Osteoblast (primary cell): Measurements from ENCODE around the gene RIN1. TPM values are rescaled to one million over a fixed set of nuclear protein-coding genes. Genes with fewer than 3 reads are reported as not detected.
A peak's percentile ranks its signal among the peaks of the same experiment; 100 is the strongest.

Experiments
- DNase-seq: peaks from one replicate; pipeline ENCODE4 v3.0.0; 2011; ENCODE audit warnings: low spot score, mixed read lengths; ENCODE audit not compliant: insufficient read length; ENCODE audit errors: missing footprints
- H2AFZ ChIP-seq: 2 replicates; pipeline ENCODE4 v1.6.0; 2011; ENCODE audit warnings: mild to moderate bottlenecking, low read length
- H3K27ac ChIP-seq: 2 replicates; pipeline ENCODE4 v1.5.1; 2011; ENCODE audit warnings: mild to moderate bottlenecking, low read depth, low read length, moderate library complexity
- H3K27me3 ChIP-seq: 2 replicates; pipeline ENCODE4 v1.6.0; 2012; ENCODE audit warnings: mild to moderate bottlenecking, control low read depth, inconsistent platforms, low read length, moderate library complexity; ENCODE audit not compliant: insufficient read depth
- H3K36me3 ChIP-seq: 2 replicates; pipeline ENCODE4 v1.5.1; 2011; ENCODE audit warnings: mild to moderate bottlenecking, low read length, control low read depth, moderate library complexity; ENCODE audit not compliant: insufficient read depth
- H3K4me1 ChIP-seq: 2 replicates; pipeline ENCODE4 v1.5.1; 2011; ENCODE audit warnings: mild to moderate bottlenecking, low read length, control low read depth, moderate library complexity; ENCODE audit not compliant: insufficient read depth
- H3K4me2 ChIP-seq: 2 replicates; pipeline ENCODE4 v1.6.0; 2011; ENCODE audit warnings: mild to moderate bottlenecking, low read length; ENCODE audit not compliant: insufficient read depth
- H3K4me3 ChIP-seq: fragments of 200-600 bp; sonication (generic); 3 replicates; pipeline ENCODE4 v1.5.1; 2012; ENCODE audit warnings: mild to moderate bottlenecking, low read length, inconsistent platforms; ENCODE audit not compliant: insufficient read depth
- H3K79me2 ChIP-seq: 2 replicates; pipeline ENCODE4 v1.6.0; 2012; ENCODE audit warnings: mild to moderate bottlenecking, low read length, control low read depth, inconsistent platforms; ENCODE audit not compliant: insufficient read depth
- H3K9me3 ChIP-seq: 2 replicates; pipeline ENCODE4 v1.5.1; 2011; ENCODE audit warnings: low read depth, low read length, control low read depth
- H4K20me1 ChIP-seq: 2 replicates; pipeline ENCODE4 v1.6.0; 2012; ENCODE audit warnings: mild to moderate bottlenecking, low read length, control low read depth; ENCODE audit not compliant: insufficient read depth
- total RNA-seq: library from RNA; depleted of rRNA; stranded (reverse); fragments of >200 nt; gene quantifications from 2 replicates; pipeline ENCODE4 v1.2.3, GENCODE V29; 2012
- TF ChIP-seq, protein P1 (sequence below): IDR thresholded peaks from 2 replicates; pipeline ENCODE4 v1.5.1; 2011; ENCODE audit warnings: mild to moderate bottlenecking, low read depth, low read length, moderate library complexity; ENCODE audit errors: extremely low read depth

The RIN1 gene
- total RNA-seq, 1 donor = 27.1 TPM

- Histone ChIP-seq H3K27me3 (no peaks in the 10 kb centered on the region), H3K9me3 (no peaks in the 10 kb centered on the region), H3K4me2 (peak overlapping the region; percentile 62), H3K36me3 (no peaks in the 10 kb centered on the region), H3K4me3 (no peak overlapping the region), H2AFZ (peak overlapping the region; percentile 11), H3K4me1 (peaks cover 62% of the 10 kb centered on the region), H3K79me2 (peaks cover 32% of the 10 kb centered on the region), H3K27ac (peak overlapping the region; percentile 97), H4K20me1 (peaks cover 25% of the 10 kb centered on the region)
- TF ChIP-seq, protein P1, sequence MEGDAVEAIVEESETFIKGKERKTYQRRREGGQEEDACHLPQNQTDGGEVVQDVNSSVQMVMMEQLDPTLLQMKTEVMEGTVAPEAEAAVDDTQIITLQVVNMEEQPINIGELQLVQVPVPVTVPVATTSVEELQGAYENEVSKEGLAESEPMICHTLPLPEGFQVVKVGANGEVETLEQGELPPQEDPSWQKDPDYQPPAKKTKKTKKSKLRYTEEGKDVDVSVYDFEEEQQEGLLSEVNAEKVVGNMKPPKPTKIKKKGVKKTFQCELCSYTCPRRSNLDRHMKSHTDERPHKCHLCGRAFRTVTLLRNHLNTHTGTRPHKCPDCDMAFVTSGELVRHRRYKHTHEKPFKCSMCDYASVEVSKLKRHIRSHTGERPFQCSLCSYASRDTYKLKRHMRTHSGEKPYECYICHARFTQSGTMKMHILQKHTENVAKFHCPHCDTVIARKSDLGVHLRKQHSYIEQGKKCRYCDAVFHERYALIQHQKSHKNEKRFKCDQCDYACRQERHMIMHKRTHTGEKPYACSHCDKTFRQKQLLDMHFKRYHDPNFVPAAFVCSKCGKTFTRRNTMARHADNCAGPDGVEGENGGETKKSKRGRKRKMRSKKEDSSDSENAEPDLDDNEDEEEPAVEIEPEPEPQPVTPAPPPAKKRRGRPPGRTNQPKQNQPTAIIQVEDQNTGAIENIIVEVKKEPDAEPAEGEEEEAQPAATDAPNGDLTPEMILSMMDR = no peak
- DNase-seq = peak; percentile 83
Measured at GRCh38 chr11:66318600-66318970, 17.6 kb downstream of the RIN1 start.

DNA sequence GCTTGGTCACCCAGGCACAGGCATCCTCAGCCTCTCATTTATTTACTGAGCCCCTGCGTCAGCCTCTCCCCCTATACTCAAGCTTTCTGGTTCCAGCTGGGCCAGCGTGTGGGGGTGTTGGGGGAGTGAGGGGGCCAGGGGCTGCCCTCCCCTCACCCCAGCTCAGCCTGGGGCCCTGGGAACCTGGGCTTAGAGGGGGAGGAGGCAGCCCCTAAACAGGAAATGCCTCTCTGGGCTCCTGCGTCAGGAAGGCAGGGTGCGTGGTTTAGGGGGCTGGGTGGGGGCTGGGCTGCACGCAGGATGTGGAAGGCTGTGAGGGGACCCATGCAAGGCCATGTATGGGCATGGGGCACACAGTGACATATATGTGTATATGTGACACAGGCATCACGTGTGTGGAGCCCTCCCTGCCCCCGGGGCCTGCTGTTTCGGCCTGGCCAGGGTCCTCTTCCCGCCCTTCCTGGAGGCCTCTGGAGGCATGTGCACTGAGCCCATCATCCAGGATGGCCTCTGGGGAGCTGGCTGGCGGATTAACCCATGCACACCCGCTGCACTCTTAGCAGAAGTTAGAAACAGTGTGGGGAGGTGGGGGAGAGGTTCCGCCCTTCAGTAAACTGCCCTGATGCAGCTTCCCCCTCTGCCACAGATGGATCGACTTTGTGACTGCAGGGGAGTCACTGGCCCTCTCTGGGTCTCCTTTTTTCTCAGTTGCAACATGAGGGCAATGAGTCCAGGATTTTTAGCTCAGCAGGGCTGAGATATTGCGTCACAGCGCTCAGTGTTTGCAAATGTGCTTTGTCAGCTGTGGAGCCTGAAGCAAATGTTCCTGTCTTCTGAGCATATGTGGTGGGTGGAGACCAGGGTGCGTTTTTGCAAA lies 18.3 kb downstream of the RIN1 start:
- peak; percentile 88 for DNase-seq

GRCh38 chr11:66317322-66317722 lies 18.9 kb downstream of the RIN1 start:
- Histone ChIP-seq H2AFZ (peak overlapping the region; percentile 65), H4K20me1 (peaks cover 25% of the 10 kb centered on the region), H3K36me3 (no peaks in the 10 kb centered on the region), H3K4me2 (peak overlapping the region; percentile 75), H3K79me2 (peaks cover 33% of the 10 kb centered on the region), H3K27me3 (no peaks in the 10 kb centered on the region), H3K27ac (peak overlapping the region; percentile 97), H3K9me3 (no peaks in the 10 kb centered on the region), H3K4me1 (peaks cover 55% of the 10 kb centered on the region), H3K4me3 (peak overlapping the region; percentile 75)
- DNase-seq = peak; percentile 97
- TF ChIP-seq, protein P1 = no peak

More for the DNA sequence above, 18.3 kb downstream of the RIN1 start:
- TF ChIP-seq, protein P1 = no peak
- Histone ChIP-seq H3K36me3 (no peaks in the 10 kb centered on the region), H4K20me1 (peaks cover 25% of the 10 kb centered on the region), H3K4me2 (peak overlapping the region; percentile 75), H3K4me1 (peaks cover 60% of the 10 kb centered on the region), H3K9me3 (no peaks in the 10 kb centered on the region), H3K27ac (peak overlapping the region; percentile 97), H2AFZ (peak overlapping the region; percentile 65), H3K79me2 (peaks cover 33% of the 10 kb centered on the region), H3K27me3 (no peaks in the 10 kb centered on the region), H3K4me3 (peak overlapping the region; percentile 75)

GRCh38 chr11:66316849-66317251 lies 19.4 kb downstream of the RIN1 start, which contains the start of gene CD248:
Gene CD248, minus strand, starts transcription at chr11:66317044. Its CDS starts 17 bp downstream, at chr11:66317027.
- Histone ChIP-seq H3K79me2 (peaks cover 33% of the 10 kb centered on the region), H3K4me1 (peaks cover 55% of the 10 kb centered on the region), H3K27ac (peak within 1 kb of the TSS; percentile 97), H3K27me3 (no peaks in the 10 kb centered on the region), H2AFZ (peak within 1 kb of the TSS; percentile 65), H3K4me2 (peak within 1 kb of the TSS; percentile 96), H3K9me3 (no peaks in the 10 kb centered on the region), H3K36me3 (no peaks in the 10 kb centered on the region), H4K20me1 (peaks cover 25% of the 10 kb centered on the region), H3K4me3 (peak within 1 kb of the TSS; percentile 75)
- TF ChIP-seq, protein P1 = no peak
- DNase-seq = peak; percentile 96
